CD4-positive, alpha-beta T cell treated with Interleukin-4 for 4 hours (primary cell): ENCODE results near the gene ITGB1.
"Not testable (repeated sequence)": the region's sequence is repeated elsewhere in the genome, so short reads cannot be mapped to it uniquely, and the experiment has no call there.

Source experiments
- DNase-seq: peaks from one replicate; pipeline ENCODE4 v3.0.0-alpha.2; 2020

ITGB1 gene

GRCh38 chr10:32958085-32959005, at the start of gene ITGB1:
Gene ITGB1 (minus strand): TSS chr10:32958230. CDS start chr10:32935558, 22,672 bp downstream.
- peak; percentile 75 for DNase-seq

- DNase-seq: no peak
Observed at GRCh38 chr10:33006342-33006887, 48.4 kb upstream of the ITGB1 start.

- DNase-seq: peak; percentile 63
Observed at GRCh38 chr10:33005322-33006301, 47.6 kb upstream of the ITGB1 start.

DNA sequence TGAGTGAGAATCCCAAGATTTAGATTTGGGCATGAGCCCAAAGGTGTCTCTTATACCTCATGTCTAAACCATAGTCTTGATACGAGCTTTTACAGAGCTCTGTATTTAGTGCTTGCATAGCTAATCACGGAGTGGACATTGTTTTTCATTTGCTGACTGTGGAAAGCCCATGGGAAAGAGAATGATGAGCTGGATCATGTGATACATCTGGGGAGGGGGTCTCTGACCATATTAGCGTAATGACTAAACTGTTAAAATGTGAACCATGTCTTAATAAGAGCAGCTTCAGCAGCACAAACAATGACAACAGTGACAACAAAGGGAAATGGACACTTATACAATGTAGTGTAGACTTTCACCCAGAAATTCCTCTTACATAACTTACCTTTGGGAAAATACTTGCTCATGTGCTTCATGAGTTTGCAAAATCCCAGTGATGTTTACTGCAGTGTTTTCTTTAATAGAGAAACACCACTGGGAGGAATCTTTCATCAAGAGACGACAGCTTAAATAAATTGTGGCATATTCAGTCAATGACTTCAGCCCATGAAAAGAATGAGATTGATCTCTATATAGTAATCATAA, 44.0 kb upstream of the ITGB1 start:
- no peak for DNase-seq

DNA sequence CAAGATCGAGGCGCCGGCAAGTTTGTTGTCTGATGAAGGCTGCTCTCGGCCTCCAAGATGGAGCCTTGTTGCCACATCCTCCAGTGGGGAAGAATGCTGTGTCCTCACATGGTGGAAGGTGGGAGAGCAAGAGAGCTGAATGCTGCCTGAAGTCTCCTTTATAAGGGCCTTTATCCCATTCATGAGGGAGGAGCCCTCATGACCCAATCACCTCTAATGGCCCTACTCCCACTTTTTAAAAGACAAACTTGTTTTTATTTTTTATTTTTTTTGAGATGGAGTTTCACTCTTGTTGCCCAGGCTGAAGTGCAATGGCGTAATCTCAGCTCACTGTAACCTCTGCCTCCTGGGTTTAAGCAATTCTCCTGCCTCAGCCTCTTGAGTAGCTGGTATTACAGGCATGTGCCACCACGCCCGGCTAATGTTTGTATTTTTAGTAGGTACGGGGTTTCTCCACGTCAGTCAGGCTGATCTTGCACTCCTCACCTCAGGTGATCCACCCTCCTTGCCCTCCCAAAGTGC, 40.1 kb upstream of the ITGB1 start:
- DNase-seq: not testable (repeated sequence)

DNA sequence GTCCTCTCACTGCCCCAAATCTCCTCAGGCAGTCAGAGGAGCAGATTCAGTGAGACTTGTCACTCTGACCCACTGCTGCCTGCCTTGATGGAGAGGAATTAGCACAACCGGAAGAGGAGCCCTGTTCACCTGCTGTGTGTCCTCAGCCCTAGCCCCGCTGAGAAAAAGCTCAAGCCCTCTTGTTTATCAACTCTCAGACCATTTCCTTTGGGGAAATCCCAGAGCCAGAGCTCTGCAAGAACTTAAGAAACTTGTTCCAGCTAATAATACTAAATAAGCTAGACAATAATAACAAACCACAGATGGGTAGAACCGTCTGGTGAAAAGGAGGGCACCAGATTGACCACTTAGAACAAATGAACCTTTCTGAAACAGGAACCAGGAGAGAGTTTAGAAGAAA, 37.7 kb upstream of the ITGB1 start:
- no peak for DNase-seq

DNA sequence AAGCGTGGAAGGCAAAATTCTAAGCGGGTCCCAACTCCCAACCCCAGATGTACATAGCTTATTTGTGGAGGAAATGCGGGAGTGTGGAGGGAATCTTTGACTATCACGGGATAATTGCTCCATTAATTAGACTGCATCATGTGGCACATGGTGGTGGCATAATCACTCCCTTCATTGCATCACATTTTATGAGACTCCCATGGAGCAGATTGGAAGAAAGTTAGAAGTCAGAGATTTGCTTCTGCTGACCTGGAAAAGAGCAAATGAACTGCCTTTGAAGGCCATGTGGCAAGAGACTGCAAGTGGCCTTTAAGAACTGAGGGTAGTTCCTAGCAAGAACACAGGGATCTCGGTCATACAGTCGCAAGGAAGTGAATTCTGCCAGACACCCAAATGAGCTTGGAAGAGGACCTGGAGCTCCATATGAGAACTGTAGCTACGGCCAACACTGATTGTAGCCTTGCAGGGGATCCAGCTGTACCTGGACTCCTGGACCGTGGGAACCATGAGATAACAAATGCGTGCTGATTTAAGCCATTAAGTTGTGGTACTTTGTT, 37.1 kb upstream of the ITGB1 start:
- DNase-seq: no peak

GRCh38 chr10:32994632-32995031, 36.6 kb upstream of the ITGB1 start:
- not testable (repeated sequence) for DNase-seq

- DNase-seq: not testable (repeated sequence)
Observed at GRCh38 chr10:32992310-32992709, 34.3 kb upstream of the ITGB1 start.

DNA sequence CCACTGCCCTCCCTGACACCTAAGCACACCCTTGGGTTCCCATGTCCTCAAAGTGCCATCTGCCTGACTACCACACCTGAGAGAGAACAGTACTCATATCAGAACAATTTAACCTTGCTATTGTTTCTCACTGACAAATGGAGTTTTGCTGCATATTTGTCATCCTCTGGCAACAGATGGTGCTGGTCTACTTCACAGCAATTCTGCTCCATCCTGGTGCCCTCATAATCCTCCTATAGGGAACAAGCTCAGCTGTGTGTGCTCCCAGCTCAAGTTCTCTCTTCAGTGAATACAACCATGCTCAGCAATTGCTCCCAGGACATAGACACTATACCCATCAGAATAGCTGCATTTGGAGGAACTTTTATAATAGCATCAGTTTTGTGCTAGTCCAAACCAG, 32.8 kb upstream of the ITGB1 start:
- no peak for DNase-seq

GRCh38 chr10:32988604-32989003, 30.6 kb upstream of the ITGB1 start:
- no peak for DNase-seq

GRCh38 chr10:32987172-32987571, 29.1 kb upstream of the ITGB1 start:
- DNase-seq: no peak

- no peak for DNase-seq
Observed at GRCh38 chr10:32985775-32986350, 27.8 kb upstream of the ITGB1 start.

- DNase-seq: no peak
Observed at GRCh38 chr10:32985341-32985764, 27.3 kb upstream of the ITGB1 start.

GRCh38 chr10:32984003-32984600, 26.1 kb upstream of the ITGB1 start:
- no peak for DNase-seq

- DNase-seq: peak; percentile 59
Observed at GRCh38 chr10:32982911-32983909, 25.2 kb upstream of the ITGB1 start.

GRCh38 chr10:32982293-32982709, 24.3 kb upstream of the ITGB1 start:
- DNase-seq: no peak

- no peak for DNase-seq
Observed at GRCh38 chr10:32981760-32982159, 23.7 kb upstream of the ITGB1 start.

- DNase-seq: peak; percentile 91
Observed at GRCh38 chr10:32980558-32981468, 22.8 kb upstream of the ITGB1 start.
